HG03135 (cell line): ENCODE data around the gene KRT31.
"Not testable (repeated sequence)": the region's sequence is repeated elsewhere in the genome, so short reads cannot be mapped to it uniquely, and the experiment has no call there.

Source experiments
- ATAC-seq: cut with Tn5 transposase; IDR thresholded peaks from one replicate; pipeline ENCODE4 v1.9.1; 2021; ENCODE audit warnings: mild to moderate bottlenecking, moderate library complexity; ENCODE audit not compliant: unreplicated experiment

Gene KRT31

DNA sequence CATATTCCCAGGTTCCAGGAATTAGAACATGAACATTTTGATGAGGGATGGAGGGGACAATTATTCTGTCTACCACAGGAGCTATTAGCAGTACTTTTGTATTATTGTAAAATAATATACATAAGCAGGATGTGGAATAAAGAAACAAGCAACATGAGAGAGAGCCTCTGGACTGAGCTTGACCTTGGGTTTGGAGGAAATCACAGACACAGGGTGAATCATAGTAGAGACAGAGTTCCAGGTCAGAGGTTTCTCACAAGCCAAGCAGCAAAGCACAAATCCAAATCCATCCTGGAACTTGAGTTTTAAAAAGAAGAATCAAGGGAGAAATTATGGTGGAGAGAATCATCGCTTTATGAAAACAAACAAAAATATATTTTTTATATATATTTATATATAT lies 5.1 kb downstream of the KRT31 start:
- ATAC-seq: no peak

DNA sequence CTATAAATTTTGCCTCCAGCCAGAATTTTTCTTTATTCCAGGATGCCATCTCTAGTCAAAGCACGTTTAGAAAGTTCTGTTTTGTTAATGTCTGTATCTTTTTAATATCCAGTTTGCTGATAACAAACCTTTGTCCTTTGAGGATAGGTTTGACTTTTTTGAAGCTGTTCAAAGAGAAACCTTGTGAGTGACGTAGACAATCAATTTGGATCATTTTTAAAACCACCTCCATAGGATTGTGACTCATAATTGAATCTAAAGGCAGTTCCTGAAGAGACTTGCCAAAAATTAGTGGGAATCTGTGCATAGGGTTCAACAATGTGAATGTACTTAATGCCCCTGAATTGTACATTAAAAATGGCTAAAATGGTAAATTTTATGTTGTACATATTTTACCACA lies 5.9 kb downstream of the KRT31 start:
- ATAC-seq: no peak

DNA sequence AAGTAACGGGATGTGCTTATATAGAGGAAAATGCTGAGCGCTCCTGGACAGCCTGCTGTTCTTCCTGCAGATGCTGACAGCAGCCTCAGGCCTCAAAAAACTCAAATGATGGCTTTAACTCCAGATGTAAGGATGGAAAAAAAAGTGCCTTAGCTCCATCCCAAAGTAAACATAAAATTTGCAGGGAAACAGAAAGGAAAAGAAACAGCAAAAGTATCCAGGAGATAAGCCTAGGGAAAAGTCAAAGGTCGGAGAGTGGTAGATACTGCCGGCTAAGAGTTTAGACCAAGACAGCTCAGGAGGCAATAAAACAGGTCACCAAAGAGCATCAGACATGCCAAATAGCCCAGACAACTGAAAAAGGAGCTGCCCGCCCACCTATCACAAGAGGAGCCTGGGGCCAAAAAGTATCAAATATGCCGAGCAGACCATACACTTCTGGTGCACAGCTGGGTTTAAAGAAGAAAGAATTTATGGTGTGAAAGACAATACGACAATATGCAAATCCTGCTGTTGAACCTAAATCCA lies 6.9 kb downstream of the KRT31 start:
- ATAC-seq: no peak

DNA sequence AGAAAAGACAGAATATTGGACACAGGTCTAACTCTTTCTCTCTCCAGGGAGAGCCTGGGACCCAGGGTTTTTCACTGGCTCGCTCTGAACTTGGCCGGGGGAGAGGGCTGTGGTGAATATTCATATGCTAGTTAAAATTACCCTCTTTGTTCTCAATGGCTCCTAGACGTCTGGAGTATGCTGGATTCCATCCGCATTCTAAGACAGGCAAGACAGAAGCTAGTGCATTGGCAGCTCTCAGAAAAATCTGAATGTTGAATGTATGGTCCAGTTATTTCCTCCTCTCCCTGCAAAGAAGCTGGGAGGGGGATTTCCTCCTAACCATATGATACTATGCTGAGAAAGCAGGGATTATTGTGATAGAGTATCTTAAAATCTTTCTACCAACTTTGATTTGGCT lies 9.7 kb downstream of the KRT31 start:
- no peak for ATAC-seq

DNA sequence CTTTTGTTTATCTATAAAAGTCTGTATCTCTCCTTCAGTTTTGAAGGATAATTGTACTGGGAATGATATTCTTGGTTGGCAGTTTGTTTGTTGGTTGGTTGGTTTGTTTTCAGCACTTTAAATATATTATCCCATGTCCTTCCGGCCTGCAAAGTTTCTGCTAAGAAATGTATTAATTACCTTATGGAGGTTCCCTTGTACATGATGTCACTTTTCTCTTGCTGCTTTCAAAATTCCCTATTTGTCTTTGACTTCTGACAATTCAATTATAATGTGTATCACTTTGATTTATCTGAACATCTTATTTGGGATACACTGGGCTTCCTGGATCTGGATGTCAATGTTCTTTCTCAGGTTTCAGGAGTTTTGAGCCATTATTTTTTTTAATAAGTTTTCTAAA lies 11.2 kb downstream of the KRT31 start:
- ATAC-seq: no peak

DNA sequence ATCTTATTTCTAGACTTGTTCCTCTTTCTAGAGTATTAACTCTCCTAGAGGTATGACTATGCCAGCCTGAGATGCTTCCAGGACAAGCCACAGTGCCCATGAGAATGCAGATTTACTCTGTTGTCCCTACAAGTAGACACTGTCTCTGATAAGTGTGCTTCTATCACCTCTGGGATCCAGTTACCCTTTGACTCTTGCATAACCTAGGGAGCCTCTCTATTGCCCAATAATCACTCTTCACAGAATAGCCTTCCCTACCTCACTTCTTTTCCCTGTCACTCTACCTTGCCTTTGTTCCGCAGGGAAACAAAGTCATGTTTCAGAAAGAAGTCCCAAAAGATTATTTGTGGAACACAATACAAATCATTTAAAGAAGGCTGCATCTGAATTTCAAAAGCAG lies 13.7 kb downstream of the KRT31 start:
- no peak for ATAC-seq

DNA sequence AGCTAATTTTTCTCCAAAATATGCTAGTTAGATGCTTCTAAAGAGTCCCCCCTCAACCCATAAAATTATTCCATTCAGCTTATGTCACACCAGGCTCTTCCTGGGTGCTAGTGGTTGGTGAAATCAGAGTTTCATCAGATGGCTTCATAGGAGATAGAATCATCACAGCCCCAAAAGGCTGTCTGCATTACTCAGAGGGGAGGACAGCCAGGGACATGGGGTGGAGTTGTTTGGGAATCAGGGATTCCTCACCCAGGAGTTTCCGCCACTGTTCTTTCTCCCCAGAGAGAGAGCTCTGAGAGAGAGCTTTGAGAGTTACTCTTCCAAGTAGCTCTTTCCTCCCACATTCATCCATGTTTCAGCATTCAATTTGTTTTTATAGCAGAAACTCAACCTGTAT lies 15.0 kb downstream of the KRT31 start:
- ATAC-seq: no peak

DNA sequence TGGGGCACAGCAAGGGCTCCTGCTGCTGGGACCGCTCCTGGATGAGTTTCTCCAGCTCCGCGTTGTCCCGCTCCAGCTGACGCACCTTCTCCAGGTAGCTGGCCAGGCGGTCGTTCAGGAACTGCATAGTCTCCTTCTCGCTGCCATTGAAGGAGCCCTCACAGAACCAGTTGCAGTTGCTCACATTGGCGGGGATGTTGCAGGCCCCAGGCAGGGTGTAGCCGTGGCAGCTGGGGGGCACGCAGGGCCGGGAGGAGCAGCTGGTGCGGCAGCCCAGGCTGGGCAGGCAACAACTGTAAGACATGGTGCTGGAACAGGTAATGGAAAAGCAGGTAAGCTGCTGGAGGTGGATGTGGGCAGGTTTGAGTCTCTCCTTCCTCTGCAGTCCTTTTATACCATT lies 15.5 kb downstream of the KRT31 start, which contains the start of gene KRT34:
TSS of gene KRT34 (minus strand) at position 364 of the 400 bp plus-strand sequence. CDS start at position 304, 60 bp downstream.
- ATAC-seq: not testable (repeated sequence)

DNA sequence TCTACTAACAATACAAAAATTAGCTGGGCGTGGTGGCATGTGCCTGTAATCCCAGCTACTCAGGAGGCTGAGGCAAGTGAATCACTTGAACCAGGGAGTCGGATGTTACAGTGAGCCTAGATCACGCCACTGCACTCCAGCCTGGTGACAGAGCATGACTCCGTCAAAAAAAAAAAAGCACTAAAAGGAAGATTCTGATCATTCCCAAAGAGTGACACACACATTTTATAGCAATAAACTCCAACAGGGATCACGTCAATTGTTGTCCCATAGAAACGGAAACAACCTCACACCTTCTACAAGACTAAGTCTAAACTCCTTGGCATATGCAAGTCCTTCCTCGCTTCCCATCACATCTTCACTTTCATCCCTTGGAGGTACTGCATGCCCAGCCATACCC lies 17.3 kb downstream of the KRT31 start:
- ATAC-seq: not testable (repeated sequence)

DNA sequence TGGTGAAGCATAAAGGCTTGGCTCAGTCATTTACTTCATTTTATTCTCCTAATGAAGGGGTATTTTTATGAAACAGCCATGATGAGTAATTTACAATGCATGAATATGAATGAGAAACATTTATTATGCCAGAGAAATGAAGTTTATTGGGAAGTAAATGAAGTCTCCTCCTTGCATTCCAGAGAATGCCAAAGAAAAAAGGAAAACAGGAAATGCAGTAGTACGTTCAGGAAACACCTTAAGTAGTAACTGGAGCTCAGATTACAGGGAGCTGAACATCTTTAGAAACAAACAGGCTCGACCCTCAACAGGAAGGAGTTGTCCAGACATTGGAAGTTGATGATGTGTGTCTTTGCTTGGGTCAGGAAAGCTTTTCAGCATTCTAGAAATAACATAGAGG lies 19.9 kb downstream of the KRT31 start:
- ATAC-seq: no peak

DNA sequence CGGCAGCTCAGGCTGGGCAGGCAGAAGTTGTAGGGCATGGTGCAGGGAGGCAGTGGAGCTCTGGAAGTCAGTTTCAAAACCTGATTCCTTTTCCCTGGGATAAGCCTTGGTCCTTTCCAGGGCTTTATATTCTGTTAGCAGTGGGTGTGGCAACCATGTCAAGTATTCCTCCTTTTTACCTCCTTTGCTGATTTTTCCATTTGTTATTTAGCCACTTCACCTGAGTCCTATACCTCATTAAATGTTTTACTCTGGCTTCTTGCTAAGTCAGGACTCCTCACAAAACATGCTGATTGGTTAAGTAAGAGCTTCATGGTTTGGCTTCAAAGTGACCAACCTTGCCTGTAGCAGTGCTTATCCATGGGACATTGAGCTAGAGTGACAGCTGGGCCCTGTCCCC lies 27.7 kb downstream of the KRT31 start, which contains the start of gene KRT33B:
TSS of gene KRT33B (minus strand) at position 101 of the 400 bp plus-strand sequence. CDS start at position 38, 63 bp downstream.
- no peak for ATAC-seq

DNA sequence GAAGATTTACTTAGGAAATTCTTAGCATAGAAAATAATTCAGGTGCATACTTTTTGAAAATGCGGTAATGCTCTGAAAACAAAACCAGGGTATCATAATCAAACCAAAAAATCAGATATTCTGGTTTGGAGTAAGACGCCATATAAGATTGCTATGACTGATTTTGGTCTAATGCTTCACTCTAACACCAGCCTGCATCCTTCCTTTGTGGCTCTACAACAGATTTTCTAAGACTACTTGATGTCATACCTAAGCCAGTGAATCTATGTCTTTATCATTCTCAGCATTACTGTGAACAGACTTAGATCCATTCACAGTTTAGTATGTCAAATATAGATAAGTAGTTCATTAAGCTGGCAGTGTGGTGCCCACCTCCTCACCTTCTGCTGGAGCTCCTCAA lies 28.4 kb downstream of the KRT31 start:
- no peak for ATAC-seq

DNA sequence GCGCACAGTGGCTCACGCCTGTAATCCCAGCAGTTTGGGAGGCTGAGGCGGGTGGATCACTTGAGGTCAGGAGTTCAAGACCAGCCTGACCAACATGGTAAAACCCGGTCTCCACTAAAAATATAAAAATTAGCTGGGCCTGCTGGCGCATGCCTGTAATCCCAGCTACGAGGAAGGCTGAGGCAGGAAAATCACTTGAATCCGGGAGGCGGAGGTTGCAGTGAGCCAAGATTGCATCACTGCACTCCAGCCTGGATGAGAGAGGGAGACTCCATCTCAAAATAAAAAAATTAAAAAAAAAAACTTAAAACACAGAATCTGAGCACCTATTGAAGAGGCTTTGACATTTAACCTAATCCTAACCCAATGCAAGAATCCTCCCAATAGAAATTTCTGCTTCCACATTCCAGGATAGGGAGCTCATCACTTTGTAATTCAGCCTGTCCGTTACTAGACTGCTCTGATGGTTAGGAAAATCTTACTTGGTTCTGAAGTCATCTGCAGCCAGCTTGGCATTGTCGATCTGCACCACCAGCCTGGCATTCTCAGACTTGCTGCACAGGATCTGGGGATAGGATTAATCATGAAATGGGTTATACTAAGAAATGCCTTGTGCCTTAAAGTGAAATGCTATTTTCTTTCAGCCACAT lies 29.9 kb downstream of the KRT31 start:
- ATAC-seq: no peak

DNA sequence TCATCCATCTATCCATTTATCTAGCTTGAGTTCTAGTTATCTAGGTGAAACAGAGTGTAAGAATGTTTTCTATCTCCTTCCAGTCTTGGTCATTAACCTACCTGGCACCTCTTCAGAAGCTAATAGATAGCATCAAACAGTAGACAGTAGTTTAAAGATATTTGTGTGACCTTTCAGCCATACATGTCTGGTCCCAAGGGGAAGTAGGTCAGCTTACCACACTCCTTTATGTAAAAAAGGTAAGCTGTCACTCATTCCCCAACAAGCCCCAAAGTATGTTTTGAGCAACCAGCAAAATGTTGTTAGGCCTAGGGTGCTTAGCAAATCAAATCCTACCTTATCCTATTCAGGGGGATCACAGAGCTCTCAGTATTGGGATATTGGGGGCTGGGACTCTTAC lies 31.3 kb downstream of the KRT31 start:
- ATAC-seq: no peak

DNA sequence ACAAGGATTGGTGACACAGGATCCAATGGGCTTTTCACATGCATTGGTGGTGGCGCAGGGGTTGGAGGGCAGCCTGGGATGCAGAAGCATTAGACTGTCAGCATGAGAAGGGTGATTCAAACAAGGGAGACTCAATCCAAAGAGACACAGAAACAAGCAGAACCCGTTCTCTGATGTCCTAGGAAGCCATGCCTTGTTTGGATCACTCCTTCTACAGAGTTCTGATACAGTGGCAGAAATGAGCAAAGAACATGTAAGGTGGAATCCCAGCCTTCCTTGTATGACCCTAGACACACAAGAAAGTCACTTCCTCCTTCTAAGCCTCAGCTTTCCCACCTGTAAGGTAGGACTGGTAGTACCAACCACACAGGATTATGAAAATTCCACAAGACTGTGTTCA lies 33.5 kb downstream of the KRT31 start:
- ATAC-seq: no peak

DNA sequence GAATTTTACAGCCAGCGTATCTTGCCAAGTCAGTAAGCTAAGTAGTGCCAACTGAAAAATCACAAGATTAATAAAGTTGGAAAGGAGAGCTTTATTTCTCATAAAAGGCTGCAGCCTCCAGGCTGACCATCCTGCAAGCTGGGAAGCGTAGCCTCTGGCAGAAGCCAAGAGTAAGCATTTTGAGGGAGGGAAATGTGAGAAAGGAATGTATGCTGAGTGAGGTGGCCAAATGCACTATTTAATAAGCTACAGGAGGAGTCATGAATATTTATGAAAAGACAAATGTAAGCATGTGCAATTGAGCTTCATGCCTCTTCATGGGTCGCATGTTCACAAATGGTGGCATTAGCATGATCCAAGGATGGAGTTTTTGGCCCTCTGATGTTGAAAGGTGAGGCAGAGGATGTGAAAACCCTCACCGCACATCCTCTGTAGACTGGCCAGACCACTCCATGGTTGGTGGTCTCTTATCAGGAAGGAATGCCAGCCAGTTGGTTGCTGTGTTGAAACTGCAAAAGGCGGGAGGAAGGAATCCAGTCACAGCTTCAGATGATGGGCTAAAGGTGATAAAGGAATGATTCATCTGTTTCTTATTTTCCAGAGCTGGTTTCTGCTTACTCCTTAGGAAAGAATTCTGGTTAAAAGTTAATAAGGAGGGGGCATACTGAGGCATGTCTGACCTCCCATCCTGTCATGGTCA lies 37.0 kb downstream of the KRT31 start:
- no peak for ATAC-seq

DNA sequence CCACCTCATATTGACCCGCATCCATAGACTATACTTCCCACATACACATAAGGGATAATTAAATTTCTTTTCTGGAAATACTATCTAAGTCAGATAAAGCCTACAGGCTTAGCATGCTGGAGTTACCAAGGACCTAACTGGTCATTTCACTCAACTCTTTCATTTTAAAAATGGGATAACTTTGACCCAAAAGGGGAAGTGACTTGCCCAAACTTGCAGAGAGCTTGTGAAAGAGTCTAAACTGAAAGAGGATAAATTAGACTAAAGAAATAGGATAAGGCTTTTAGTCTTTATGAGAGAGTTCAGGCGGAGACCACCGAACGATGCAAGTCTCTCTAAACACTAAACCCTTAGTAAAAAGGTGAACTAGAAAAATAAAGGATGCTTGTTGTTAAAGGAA lies 42.9 kb downstream of the KRT31 start:
- no peak for ATAC-seq

DNA sequence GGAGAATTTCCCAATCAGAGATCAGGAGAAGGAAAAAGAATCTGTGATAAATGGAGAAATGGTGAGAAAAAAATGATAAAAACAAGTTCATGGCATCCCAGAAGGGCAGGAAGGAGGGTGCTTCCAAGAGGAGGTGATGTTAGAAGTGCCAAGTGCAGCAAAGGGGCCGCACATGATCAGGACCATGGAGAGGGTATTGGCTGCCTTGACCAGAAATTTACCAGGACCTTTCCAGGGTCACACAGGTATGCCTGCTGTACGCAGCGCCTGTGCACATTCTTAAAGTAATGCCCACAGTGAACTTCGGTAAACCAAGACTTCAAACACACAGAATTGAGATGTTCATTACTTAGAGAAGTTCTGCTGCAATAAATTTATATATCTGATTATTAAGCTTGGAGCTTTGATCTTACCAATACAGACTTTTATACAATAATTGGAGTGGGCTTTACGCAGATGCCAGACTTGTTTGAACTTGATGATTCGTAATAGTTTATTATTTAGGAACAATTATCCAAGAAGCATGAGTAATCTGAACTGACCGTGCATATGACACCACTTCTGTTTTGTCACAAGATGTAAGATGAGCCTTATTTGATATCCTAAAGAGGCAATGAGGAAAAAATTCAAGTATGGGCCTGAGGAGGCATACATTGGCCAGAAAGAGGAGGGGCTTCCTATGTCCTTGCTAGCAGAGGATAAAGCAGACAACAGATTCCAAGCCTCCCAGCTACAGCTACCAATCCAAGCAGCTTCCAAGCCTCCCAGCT lies 44.6 kb downstream of the KRT31 start:
- no peak for ATAC-seq

DNA sequence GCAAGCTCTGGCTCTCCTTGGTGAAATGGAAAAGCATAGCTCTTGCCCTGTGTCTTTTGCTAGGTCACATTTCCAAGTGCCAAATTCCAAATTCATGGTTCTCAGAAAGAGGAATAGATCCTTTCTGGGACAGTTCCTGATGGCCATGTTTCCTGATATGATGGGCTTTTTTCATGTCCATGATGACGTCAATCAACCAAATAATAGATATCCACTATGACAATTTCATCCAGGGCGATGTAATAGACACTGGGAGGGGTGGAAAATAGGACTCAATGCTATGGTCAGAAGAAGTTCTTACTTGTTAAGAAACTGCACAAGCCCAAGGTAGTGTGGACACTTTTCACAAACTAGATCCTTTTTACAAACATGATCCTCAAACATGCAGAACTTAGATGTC lies 46.2 kb downstream of the KRT31 start:
- no peak for ATAC-seq

DNA sequence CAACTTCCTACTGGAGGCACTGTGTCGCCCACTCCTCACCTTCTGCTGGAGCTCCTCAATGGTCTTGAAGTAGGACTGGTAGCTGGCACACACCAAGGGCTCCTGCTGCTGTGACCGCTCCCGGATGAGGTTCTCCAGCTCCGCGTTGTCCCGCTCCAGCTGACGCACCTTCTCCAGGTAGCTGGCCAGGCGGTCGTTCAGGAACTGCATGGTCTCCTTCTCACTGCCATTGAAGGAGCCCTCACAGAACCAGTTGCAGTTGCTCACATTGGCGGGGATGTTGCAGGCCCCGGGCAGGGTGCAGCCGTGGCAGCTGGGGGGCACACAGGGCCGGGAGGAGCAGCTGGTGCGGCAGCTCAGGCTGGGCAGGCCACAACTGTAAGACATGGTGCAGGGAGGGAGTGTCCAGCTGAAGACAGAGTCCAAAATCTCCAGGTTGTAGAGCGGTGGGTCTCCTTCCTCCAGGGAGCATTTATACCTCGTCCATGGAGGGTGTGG lies 47.0 kb downstream of the KRT31 start, which contains the start of gene KRT33A:
TSS of gene KRT33A (minus strand) at position 448 of the 498 bp plus-strand sequence. CDS start at position 387, 61 bp downstream.
- not testable (repeated sequence) for ATAC-seq
